Esophagus muscularis mucosa (tissue), 4 donors: ENCODE measurements around the gene ZPR1. TPM values are rescaled to one million over a fixed set of nuclear protein-coding genes. Genes with fewer than 3 reads are reported as not detected.

Experiments used
- DNase-seq: peaks from one replicate; pipeline ENCODE4 v3.0.0-alpha.2; 2017; ENCODE audit errors: extremely low spot score
- H3K27ac ChIP-seq, 4 donors: fragments of 200-600 bp; sonication (generic); replicated peaks in 1 of 4; 1 replicate in 3 of 4; 2 replicates in 1 of 4; pipeline ENCODE4 v1.5.1; 2016 to 2019; ENCODE audit warnings: mild to moderate bottlenecking in 1 of 4
- H3K27me3 ChIP-seq, 4 donors: fragments of 200-600 bp; sonication (generic); one replicate each; pipeline versions ENCODE4 v1.5.1 to v1.6.0; 2016 to 2019
- H3K36me3 ChIP-seq, 4 donors: fragments of 200-600 bp; sonication (generic); one replicate each; pipeline ENCODE4 v1.5.1; 2016 to 2019
- H3K4me1 ChIP-seq, 4 donors: fragments of 200-600 bp; sonication (generic); one replicate each; pipeline ENCODE4 v1.5.1; 2016 to 2019
- H3K4me3 ChIP-seq, 4 donors: fragments of 200-600 bp; sonication (generic); 1 replicate in 2 of 4; 2 replicates in 2 of 4; pipeline ENCODE4 v1.5.1; 2016 to 2019; ENCODE audit warnings: mild to moderate bottlenecking in 4 of 4, moderate library complexity in 1 of 4
- H3K9me3 ChIP-seq, 4 donors: fragments of 200-600 bp; sonication (generic); 1 replicate in 3 of 4; 2 replicates in 1 of 4; pipeline ENCODE4 v1.5.1; 2016 to 2019
- EP300 ChIP-seq: sonication (generic); formaldehyde crosslinking; IDR thresholded peaks from one replicate; pipeline ENCODE4 v1.6.1; 2017; ENCODE audit warnings: antibody characterized with exemption
- POLR2A ChIP-seq: fragments of 450-650 bp; IDR thresholded peaks from one replicate; pipeline ENCODE4 v1.6.1; 2017; ENCODE audit warnings: antibody characterized with exemption, moderate library complexity, mild to moderate bottlenecking, low read depth
- POLR2AphosphoS5 ChIP-seq, 2 donors: sonication (generic); formaldehyde crosslinking; IDR thresholded peaks; one replicate each; pipeline ENCODE4 v1.6.1; 2017; ENCODE audit warnings: antibody characterized with exemption in 2 of 2
- WGBS: methylation state at CpG from one replicate; pipeline ENCODE4 v1.1.5; 2018; 5-methylcytosine and 5-hydroxymethylcytosine counted together
- intact Hi-C: fragments of 100-400 bp; cut with DNase I; formaldehyde crosslinking; loops from one replicate; pipeline ENCODE4 v1.15.1; 2023
- total RNA-seq, 4 donors: library from RNA; depleted of rRNA; stranded (reverse); fragments of >200 nt; gene quantifications; one replicate each; pipeline versions ENCODE4 v1.1.0 to v1.2.1, GENCODE V29; 2016
- TF ChIP-seq, protein P1 (sequence below), 3 experiments: fragments of 200-600 bp in 2 of 3; fragments of 450-650 bp in 1 of 3; sonication (generic) in 2 of 3; IDR thresholded peaks; one replicate each; pipeline ENCODE4 v1.5.1; 2017 to 2019; ENCODE audit warnings: antibody characterized with exemption in 3 of 3, mild to moderate bottlenecking in 2 of 3, moderate library complexity in 1 of 3

Gene ZPR1
- total RNA-seq, 4 donors from 2014 or later = 18.3 to 46.4 (median 34.7) TPM

DNA sequence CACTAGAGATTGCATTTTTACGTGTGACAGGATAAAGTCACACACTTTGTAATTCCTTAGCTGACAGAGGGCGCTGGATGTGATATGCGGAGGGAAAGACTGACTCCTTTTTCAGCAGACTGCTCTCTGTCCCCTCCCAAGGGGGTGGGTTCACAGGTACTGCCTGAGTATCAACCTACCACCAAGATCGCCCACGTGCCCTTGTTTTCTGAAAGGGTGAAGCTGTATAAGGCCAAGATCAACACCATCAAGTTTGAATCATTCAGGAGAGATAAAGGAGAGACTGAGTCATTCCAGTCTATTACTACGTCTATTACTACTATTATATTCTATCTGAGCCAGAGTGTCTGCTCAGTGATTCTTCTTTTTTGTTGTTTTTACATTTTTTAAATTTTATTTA is 45.7 kb downstream of the ZPR1 start:
- peaks cover 0 to 17% (median 15%) of the 10 kb centered on the region in 4 donors for H3K36me3 ChIP-seq
- peaks cover 0 to 6% (median 2%) of the 10 kb centered on the region in 4 donors for H3K4me1 ChIP-seq
- H3K27ac ChIP-seq = no peak overlapping the region
- peak; percentile 34 for DNase-seq
- TF ChIP-seq, protein P1, sequence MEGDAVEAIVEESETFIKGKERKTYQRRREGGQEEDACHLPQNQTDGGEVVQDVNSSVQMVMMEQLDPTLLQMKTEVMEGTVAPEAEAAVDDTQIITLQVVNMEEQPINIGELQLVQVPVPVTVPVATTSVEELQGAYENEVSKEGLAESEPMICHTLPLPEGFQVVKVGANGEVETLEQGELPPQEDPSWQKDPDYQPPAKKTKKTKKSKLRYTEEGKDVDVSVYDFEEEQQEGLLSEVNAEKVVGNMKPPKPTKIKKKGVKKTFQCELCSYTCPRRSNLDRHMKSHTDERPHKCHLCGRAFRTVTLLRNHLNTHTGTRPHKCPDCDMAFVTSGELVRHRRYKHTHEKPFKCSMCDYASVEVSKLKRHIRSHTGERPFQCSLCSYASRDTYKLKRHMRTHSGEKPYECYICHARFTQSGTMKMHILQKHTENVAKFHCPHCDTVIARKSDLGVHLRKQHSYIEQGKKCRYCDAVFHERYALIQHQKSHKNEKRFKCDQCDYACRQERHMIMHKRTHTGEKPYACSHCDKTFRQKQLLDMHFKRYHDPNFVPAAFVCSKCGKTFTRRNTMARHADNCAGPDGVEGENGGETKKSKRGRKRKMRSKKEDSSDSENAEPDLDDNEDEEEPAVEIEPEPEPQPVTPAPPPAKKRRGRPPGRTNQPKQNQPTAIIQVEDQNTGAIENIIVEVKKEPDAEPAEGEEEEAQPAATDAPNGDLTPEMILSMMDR (IDR thresholded peaks at IDR 0.05) = no peak
- no peak for TF ChIP-seq EP300
- no peak for TF ChIP-seq POLR2AphosphoS5 (IDR thresholded peaks at IDR 0.05)
- no peak for TF ChIP-seq POLR2A
- 83% methylated on average over 6 of the region's 6 CpGs for WGBS
- no peaks in the 10 kb centered on the region for H3K27me3 ChIP-seq
- H3K9me3 ChIP-seq = no peaks in the 10 kb centered on the region
- intact Hi-C loops = no loop called here
- no peak overlapping the region for H3K4me3 ChIP-seq

DNA sequence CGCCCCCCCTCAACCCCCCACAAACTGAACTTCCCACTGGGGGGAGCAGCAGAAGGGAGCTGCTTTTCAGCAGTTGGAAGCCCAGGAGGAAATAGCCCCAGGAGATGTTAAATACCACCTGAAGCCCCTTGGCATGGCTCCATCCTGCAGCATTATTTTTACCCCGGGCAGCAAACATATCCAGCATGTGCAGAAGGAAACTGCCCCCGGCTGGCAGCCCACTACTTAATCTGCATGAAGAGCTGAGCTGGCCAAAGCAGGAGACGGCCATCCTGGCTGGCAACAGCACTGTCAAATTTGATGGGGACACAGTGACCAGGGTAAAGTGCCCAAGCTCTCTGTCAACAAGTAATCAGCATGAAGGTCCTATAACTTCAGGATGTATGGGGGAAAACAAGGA is 47.1 kb downstream of the ZPR1 start:
- Histone ChIP-seq H3K4me1 (peaks cover 0 to 6% (median 2%) of the 10 kb centered on the region in 4 donors), H3K27me3 (no peaks in the 10 kb centered on the region), H3K36me3 (peaks cover 0 to 3% (median 1%) of the 10 kb centered on the region in 4 donors), H3K27ac (no peak overlapping the region), H3K9me3 (no peaks in the 10 kb centered on the region), H3K4me3 (no peak overlapping the region)
- 84% methylated on average over 3 of the region's 4 CpGs for WGBS
- DNase-seq = peak; percentile 79
- TF ChIP-seq, protein P1 (IDR thresholded peaks at IDR 0.05) = no peak
- TF ChIP-seq POLR2AphosphoS5 (IDR thresholded peaks at IDR 0.05) (no peak), EP300 (no peak), POLR2A (no peak)
- intact Hi-C loops = no loop called here

DNA sequence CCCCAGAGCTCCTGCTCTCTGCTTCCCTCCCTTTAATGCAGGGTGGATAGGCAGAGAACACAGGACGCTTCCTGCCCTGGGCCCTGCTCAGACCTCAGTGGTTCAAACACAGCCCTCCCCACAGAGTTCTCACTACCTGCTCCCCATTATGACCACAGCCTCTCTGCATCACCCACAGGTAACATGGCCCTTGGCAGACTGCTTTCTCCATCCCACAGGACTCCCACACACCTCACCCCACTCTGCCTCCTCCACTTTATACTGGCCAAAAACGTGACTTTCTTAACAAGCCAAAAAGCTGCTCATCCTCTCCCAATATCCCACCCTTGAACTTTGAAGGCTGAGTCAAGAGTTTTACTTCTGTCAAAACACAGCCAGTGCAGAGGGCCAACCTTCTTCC is 48.8 kb downstream of the ZPR1 start:
- no peak for DNase-seq
- peaks cover 0 to 6% (median 2%) of the 10 kb centered on the region in 4 donors for H3K4me1 ChIP-seq
- no peak overlapping the region for H3K4me3 ChIP-seq
- H3K27me3 ChIP-seq = no peaks in the 10 kb centered on the region
- WGBS = 77% methylated on average over 2 of the region's 2 CpGs
- no peak for TF ChIP-seq EP300
- intact Hi-C loops = no loop called here
- no peak overlapping the region for H3K27ac ChIP-seq
- H3K9me3 ChIP-seq = no peaks in the 10 kb centered on the region
- H3K36me3 ChIP-seq = no peaks in the 10 kb centered on the region

DNA sequence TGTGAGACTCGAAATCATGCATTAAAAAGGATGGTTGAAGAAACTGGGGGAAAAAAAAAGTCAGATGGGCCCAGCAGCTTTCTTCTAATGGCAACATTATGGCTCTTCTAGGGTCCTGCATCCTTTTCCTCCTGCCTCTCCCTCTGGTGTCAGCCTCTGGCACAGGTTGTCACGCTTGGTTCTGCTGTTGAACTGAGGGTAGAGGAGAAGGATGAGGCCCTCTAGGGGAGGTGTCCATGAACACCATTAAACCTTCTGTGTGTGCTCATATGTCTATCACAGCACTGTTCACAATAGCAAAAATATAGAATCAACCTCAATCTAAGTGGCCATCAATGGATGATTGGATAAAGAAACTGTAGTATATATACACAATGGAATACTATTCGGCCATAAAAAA is 51.1 kb downstream of the ZPR1 start:
- no peaks in the 10 kb centered on the region for H3K36me3 ChIP-seq
- peaks cover 0 to 4% (median 0%) of the 10 kb centered on the region in 4 donors for H3K4me1 ChIP-seq
- 99% methylated on average over 3 of the region's 3 CpGs for WGBS

DNA sequence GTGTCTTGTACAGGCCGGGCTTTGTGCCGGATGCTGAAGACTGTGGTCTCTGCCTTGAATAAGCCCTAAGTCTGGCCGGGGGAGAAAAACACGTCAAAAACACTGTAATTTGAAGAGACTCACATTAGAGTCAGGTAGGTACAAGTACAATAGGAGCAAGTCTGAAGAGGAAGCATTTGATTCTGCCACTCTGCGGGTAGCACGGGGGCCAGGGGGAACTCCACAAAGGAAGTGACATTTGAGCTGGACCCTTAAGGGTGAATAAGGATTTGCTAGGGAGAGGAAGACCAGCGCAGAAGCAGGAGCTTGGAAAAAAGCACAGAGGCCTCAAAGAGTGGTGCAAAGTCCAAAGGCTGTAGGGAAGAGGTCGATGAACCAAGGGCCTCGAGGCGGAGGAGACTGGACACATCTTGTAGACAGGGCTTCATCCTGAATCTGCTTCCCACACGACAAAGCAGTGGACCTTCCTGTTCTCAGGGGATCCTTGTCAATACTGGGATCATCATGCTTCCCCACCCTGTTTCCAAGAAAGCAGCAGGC is 53.8 kb downstream of the ZPR1 start:
- Histone ChIP-seq H3K36me3 (no peaks in the 10 kb centered on the region), H3K27ac (no peak overlapping the region), H3K4me3 (no peak overlapping the region), H3K4me1 (peaks cover 6 to 16% (median 8%) of the 10 kb centered on the region in 4 donors), H3K27me3 (peaks cover 0 to 29% (median 0%) of the 10 kb centered on the region in 4 donors), H3K9me3 (no peaks in the 10 kb centered on the region)
- intact Hi-C loops = no loop called here
- TF ChIP-seq EP300 = no peak
- no peak for TF ChIP-seq POLR2A
- TF ChIP-seq, protein P1 (IDR thresholded peaks at IDR 0.05) = no peak
- no peak for TF ChIP-seq POLR2AphosphoS5 (IDR thresholded peaks at IDR 0.05)
- no peak for DNase-seq
- WGBS = 86% methylated on average over 11 of the region's 11 CpGs

More for the DNA sequence above, 51.1 kb downstream of the ZPR1 start:
- Histone ChIP-seq H3K9me3 (no peaks in the 10 kb centered on the region), H3K4me3 (no peak overlapping the region), H3K27ac (no peak overlapping the region), H3K27me3 (peaks cover 0 to 5% (median 0%) of the 10 kb centered on the region in 4 donors)
- TF ChIP-seq POLR2AphosphoS5 (IDR thresholded peaks at IDR 0.05) (no peak), EP300 (no peak), POLR2A (no peak)
- TF ChIP-seq, protein P1 (IDR thresholded peaks at IDR 0.05) = no peak
- intact Hi-C loops = no loop called here
- DNase-seq = no peak
